ENCODE measurements around the gene TRMU. TPM values are rescaled to one million over a fixed set of nuclear protein-coding genes. Genes with fewer than 3 reads are reported as not detected.
"Not testable (repeated sequence)": the region's sequence is repeated elsewhere in the genome, so short reads cannot be mapped to it uniquely, and the experiment has no call there.

TRMU gene
- total RNA-seq, 1 donor from 2014 or later, result 71.8 TPM

- H3K4me3 Mint-ChIP-seq (ENCODE audit: low read depth), result no peak overlapping the region
- H3K9me3 Mint-ChIP-seq (ENCODE audit: low read depth), result no peaks in the 10 kb centered on the region
- no peak overlapping the region for H3K27ac Mint-ChIP-seq
- no peaks in the 10 kb centered on the region for H3K27me3 Mint-ChIP-seq
- no peak for TF ChIP-seq CTCF (IDR thresholded peaks at IDR 0.05; ENCODE audit: unreplicated experiment)
- no peaks in the 10 kb centered on the region for H3K4me1 Mint-ChIP-seq (ENCODE audit: low read depth)
- DNase-seq (ENCODE audit: low spot score, unreplicated experiment), result no peak
- peaks cover 3% of the 10 kb centered on the region for H3K36me3 Mint-ChIP-seq (ENCODE audit: insufficient read depth)
Observed at GRCh38 chr22:46309526-46310085, 25.9 kb upstream of the TRMU start.

DNA sequence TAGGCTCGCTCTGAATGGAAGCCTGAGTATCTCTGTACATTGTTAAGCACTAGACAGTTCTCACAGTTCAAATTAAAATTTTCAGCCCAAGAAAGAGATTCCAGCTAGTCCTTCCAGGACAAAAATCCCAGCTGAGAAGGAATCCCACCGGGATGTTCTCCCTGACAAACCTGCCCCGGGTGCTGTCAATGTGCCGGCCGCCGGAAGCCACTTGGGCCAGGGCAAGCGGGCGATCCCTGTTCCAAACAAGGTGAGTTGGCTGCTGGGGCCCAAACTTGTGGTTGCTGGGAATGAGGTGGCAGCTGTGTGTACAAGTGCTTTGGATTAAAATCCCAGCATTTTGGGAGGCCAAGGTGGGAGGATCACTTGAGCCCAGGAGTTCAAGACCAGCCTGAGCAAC lies 23.5 kb upstream of the TRMU start:
- Mint-ChIP-seq H3K36me3 (ENCODE audit: insufficient read depth) (peaks cover 3% of the 10 kb centered on the region), H3K9me3 (ENCODE audit: low read depth) (no peaks in the 10 kb centered on the region), H3K27me3 (no peaks in the 10 kb centered on the region), H3K4me3 (ENCODE audit: low read depth) (no peak overlapping the region), H3K4me1 (ENCODE audit: low read depth) (no peaks in the 10 kb centered on the region), H3K27ac (no peak overlapping the region)
- TF ChIP-seq CTCF (IDR thresholded peaks at IDR 0.05; ENCODE audit: unreplicated experiment), result no peak
- DNase-seq (ENCODE audit: low spot score, unreplicated experiment), result no peak

GRCh38 chr22:46312848-46313247 lies 22.7 kb upstream of the TRMU start:
- not testable (repeated sequence) for DNase-seq (ENCODE audit: low spot score, unreplicated experiment); H3K9me3 Mint-ChIP-seq (ENCODE audit: low read depth)

GRCh38 chr22:46315976-46316375 lies 19.5 kb upstream of the TRMU start:
- H3K4me1 Mint-ChIP-seq (ENCODE audit: low read depth), result no peaks in the 10 kb centered on the region
- no peaks in the 10 kb centered on the region for H3K27me3 Mint-ChIP-seq
- no peaks in the 10 kb centered on the region for H3K9me3 Mint-ChIP-seq (ENCODE audit: low read depth)
- H3K36me3 Mint-ChIP-seq (ENCODE audit: insufficient read depth), result peaks cover 4% of the 10 kb centered on the region
- DNase-seq (ENCODE audit: low spot score, unreplicated experiment), result no peak
- H3K27ac Mint-ChIP-seq, result no peak overlapping the region
- TF ChIP-seq CTCF (IDR thresholded peaks at IDR 0.05; ENCODE audit: unreplicated experiment), result no peak
- no peak overlapping the region for H3K4me3 Mint-ChIP-seq (ENCODE audit: low read depth)

More at GRCh38 chr22:46312848-46313247, 22.7 kb upstream of the TRMU start:
- H3K27me3 Mint-ChIP-seq; H3K36me3 Mint-ChIP-seq (ENCODE audit: insufficient read depth); H3K27ac Mint-ChIP-seq; H3K4me1 Mint-ChIP-seq (ENCODE audit: low read depth); H3K4me3 Mint-ChIP-seq (ENCODE audit: low read depth): not testable (repeated sequence)

DNA sequence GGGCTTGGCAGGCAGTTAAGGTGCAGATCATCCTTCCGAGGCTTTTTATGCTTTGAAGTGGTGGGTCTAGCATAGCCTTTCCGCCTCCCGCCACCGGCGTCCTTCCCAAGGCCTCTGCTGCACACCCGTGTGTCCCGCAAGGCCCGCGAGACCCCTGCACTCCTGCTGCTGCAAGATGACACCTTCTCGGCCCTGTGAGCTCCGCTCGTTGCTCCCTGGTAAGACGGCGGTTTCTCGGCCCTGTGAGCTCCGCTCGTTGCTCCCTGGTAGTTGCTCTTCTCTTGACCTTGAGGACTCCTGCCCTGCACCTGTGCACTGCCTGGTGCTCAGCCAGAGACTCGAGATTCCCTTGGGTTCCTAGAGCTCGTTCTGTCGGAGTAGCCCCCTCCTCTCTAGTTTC lies 17.9 kb upstream of the TRMU start:
- TF ChIP-seq CTCF (IDR thresholded peaks at IDR 0.05; ENCODE audit: unreplicated experiment), result no peak
- no peak overlapping the region for H3K4me3 Mint-ChIP-seq (ENCODE audit: low read depth)
- H3K9me3 Mint-ChIP-seq (ENCODE audit: low read depth), result no peaks in the 10 kb centered on the region
- no peak for DNase-seq (ENCODE audit: low spot score, unreplicated experiment)
- H3K4me1 Mint-ChIP-seq (ENCODE audit: low read depth), result no peaks in the 10 kb centered on the region
- no peaks in the 10 kb centered on the region for H3K27me3 Mint-ChIP-seq
- no peak overlapping the region for H3K27ac Mint-ChIP-seq
- peaks cover 4% of the 10 kb centered on the region for H3K36me3 Mint-ChIP-seq (ENCODE audit: insufficient read depth)

DNA sequence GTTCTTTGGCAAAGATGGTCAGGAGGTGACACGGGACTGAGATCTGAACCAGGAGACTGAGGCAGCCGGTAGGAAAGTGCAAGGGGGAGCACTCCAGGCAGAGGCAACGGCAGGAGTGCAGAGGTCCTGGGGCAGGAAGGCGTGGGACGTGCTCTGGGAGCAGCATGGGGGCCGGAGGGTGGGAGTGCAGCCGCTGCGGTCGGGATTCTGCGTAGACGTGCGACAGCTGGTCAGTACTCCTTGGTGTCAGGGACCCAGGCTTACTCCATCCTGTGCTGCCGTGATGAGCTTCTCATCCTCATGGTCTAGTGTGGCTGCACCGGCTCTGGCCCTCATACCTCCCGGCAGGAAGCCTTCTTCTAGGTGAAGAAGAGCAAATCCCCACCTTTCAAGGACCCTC lies 16.9 kb upstream of the TRMU start:
- no peak for TF ChIP-seq CTCF (IDR thresholded peaks at IDR 0.05; ENCODE audit: unreplicated experiment)
- no peaks in the 10 kb centered on the region for H3K27me3 Mint-ChIP-seq
- no peaks in the 10 kb centered on the region for H3K9me3 Mint-ChIP-seq (ENCODE audit: low read depth)
- H3K36me3 Mint-ChIP-seq (ENCODE audit: insufficient read depth), result peaks cover 7% of the 10 kb centered on the region
- no peaks in the 10 kb centered on the region for H3K4me1 Mint-ChIP-seq (ENCODE audit: low read depth)
- no peak overlapping the region for H3K27ac Mint-ChIP-seq
- H3K4me3 Mint-ChIP-seq (ENCODE audit: low read depth), result no peak overlapping the region
- no peak for DNase-seq (ENCODE audit: low spot score, unreplicated experiment)
